HepG2 (cell line): Measurements from ENCODE around the gene KARS1.

Experiments used
- CTCF ChIP-seq: sonication (generic); formaldehyde crosslinking; IDR thresholded peaks from 2 replicates; pipeline ENCODE4 v1.5.0; 2020; ENCODE audit warnings: mild to moderate bottlenecking, missing genetic modification reagents, moderate library complexity
- FOXM1 ChIP-seq: sonication (generic); formaldehyde crosslinking; IDR thresholded peaks from 2 replicates; pipeline ENCODE4 v1.5.0; 2020; ENCODE audit warnings: missing genetic modification reagents
- POLR2A ChIP-seq, 2 experiments: IDR thresholded peaks; 2 replicates each; pipeline ENCODE4 v1.6.1; 2011; ENCODE audit warnings: low read depth in 2 of 2, low read length in 2 of 2, mild to moderate bottlenecking in 1 of 2, moderate library complexity in 1 of 2; ENCODE audit not compliant: insufficient read depth in 1 of 2

- no peak for TF ChIP-seq CTCF (CRISPR knock-in tag)
- no peak for TF ChIP-seq FOXM1
- TF ChIP-seq POLR2A (IDR thresholded peaks at IDR 0.05; ENCODE audit: insufficient read depth in 1 of 2, low read depth in 2 of 2, low read length in 2 of 2) = no peak
These were observed 20.0 kb upstream of the KARS1 start for GRCh38 chr16:75667503-75667902.
